IMR-90 (cell line): ENCODE results near the gene TENM3. TPM values are rescaled to one million over a fixed set of nuclear protein-coding genes. Genes with fewer than 3 reads are reported as not detected.

ENCODE experiments used
- ATAC-seq: fragments of 200-7000 bp; cut with Tn5 transposase; 2 replicates; pipeline ENCODE4 v1.9.1; 2020; ENCODE audit warnings: low read depth, mild to moderate bottlenecking, moderate library complexity
- BruUV-seq: library from RNA; stranded (reverse); fragments of 400-500 nt; replicated peaks from 2 replicates; lab custom pipeline; 2021; lab: Mats Ljungman, UMichigan
- CTCF ChIA-PET: fragments of 300-600 bp; formaldehyde crosslinking; extraction: SDS; loops from one replicate; lab custom pipeline; 2021; ENCODE audit warnings: antibody characterized with exemption; lab: Yijun Ruan, JAX
- POLR2A ChIA-PET: fragments of 300-600 bp; sonication (Branson Sonifier 250); formaldehyde crosslinking; loops from one replicate; lab custom pipeline; 2022; ENCODE audit warnings: antibody characterized with exemption; ENCODE audit not compliant: unreplicated experiment; lab: Charles Lee
- DNase-seq: peaks from one replicate; pipeline ENCODE4 v3.0.0; 2013
- H2AFZ ChIP-seq: replicated peaks from 2 replicates; pipeline ENCODE3; 2013; ENCODE audit warnings: low read length, mild to moderate bottlenecking; ENCODE audit not compliant: poor library complexity
- H2AK5ac ChIP-seq: 2 replicates; pipeline ENCODE4 v1.6.1; 2013; ENCODE audit warnings: low read depth, low read length, inconsistent platforms
- H2AK9ac ChIP-seq: replicated peaks from 2 replicates; pipeline ENCODE3; 2013; ENCODE audit warnings: mild to moderate bottlenecking, low read depth, low read length, moderate library complexity; ENCODE audit not compliant: poor library complexity
- H2BK120ac ChIP-seq: 2 replicates; pipeline ENCODE4 v1.6.1; 2013; ENCODE audit warnings: low read depth, low read length, inconsistent platforms
- H2BK15ac ChIP-seq: 3 replicates; pipeline ENCODE4 v1.6.1; 2013; ENCODE audit warnings: low read depth, low read length, inconsistent platforms
- H2BK20ac ChIP-seq: 2 replicates; pipeline ENCODE4 v1.6.1; 2013; ENCODE audit warnings: low read depth, mild to moderate bottlenecking, inconsistent platforms, low read length, moderate library complexity
- H2BK5ac ChIP-seq: 2 replicates; pipeline ENCODE4 v1.6.1; 2013; ENCODE audit warnings: mild to moderate bottlenecking, low read depth, low read length, inconsistent platforms; ENCODE audit not compliant: poor library complexity, severe bottlenecking
- H3K14ac ChIP-seq: replicated peaks from 2 replicates; pipeline ENCODE4 v1.6.1; 2013; ENCODE audit warnings: low read depth, low read length, inconsistent platforms
- H3K18ac ChIP-seq: 2 replicates; pipeline ENCODE4 v1.6.1; 2013; ENCODE audit warnings: low read depth, low read length, control low read depth
- H3K23ac ChIP-seq: 2 replicates; pipeline ENCODE4 v1.6.1; 2013; ENCODE audit warnings: low read depth, low read length, inconsistent platforms
- H3K27ac ChIP-seq: 2 replicates; pipeline ENCODE4 v1.5.1; 2013; ENCODE audit warnings: mild to moderate bottlenecking, control low read depth, low read length; ENCODE audit not compliant: insufficient read depth
- H3K27me3 ChIP-seq: 2 replicates; pipeline ENCODE4 v1.6.1; 2013; ENCODE audit warnings: low read length; ENCODE audit not compliant: control insufficient read depth, insufficient read depth
- H3K36me3 ChIP-seq: 2 replicates; pipeline ENCODE4 v1.6.1; 2013; ENCODE audit warnings: low read length, mixed read lengths; ENCODE audit not compliant: control insufficient read depth, insufficient read depth
- H3K4ac ChIP-seq: 2 replicates; pipeline ENCODE4 v1.6.1; 2013; ENCODE audit warnings: low read depth, low read length, inconsistent platforms
- H3K4me1 ChIP-seq: 2 replicates; pipeline ENCODE4 v1.6.1; 2013; ENCODE audit warnings: low read length, mixed read lengths; ENCODE audit not compliant: control insufficient read depth, insufficient read depth
- H3K4me2 ChIP-seq: 2 replicates; pipeline ENCODE4 v1.6.1; 2013; ENCODE audit warnings: low read depth, mild to moderate bottlenecking, control low read depth, low read length, moderate library complexity
- H3K4me3 ChIP-seq: 2 replicates; pipeline ENCODE4 v1.5.1; 2013; ENCODE audit warnings: low read depth, mild to moderate bottlenecking, control low read depth, low read length, moderate library complexity; ENCODE audit not compliant: insufficient read depth
- H3K56ac ChIP-seq: 2 replicates; pipeline ENCODE4 v1.6.1; 2013; ENCODE audit warnings: low read length, inconsistent platforms; ENCODE audit not compliant: insufficient read depth; ENCODE audit errors: extremely low read depth
- H3K79me1 ChIP-seq, 2 experiments: 2 replicates each; pipeline ENCODE4 v1.6.1; 2013; ENCODE audit warnings: low read length in 2 of 2, inconsistent platforms in 1 of 2, low read depth in 1 of 2
- H3K9ac ChIP-seq: 2 replicates; pipeline ENCODE4 v1.6.1; 2013; ENCODE audit warnings: low read depth, low read length, control low read depth
- H3K9me1 ChIP-seq: 2 replicates; pipeline ENCODE4 v1.6.1; 2013; ENCODE audit warnings: low read length, inconsistent platforms; ENCODE audit not compliant: insufficient read depth
- H3K9me3 ChIP-seq: 2 replicates; pipeline ENCODE4 v1.6.1; 2013; ENCODE audit warnings: low read length; ENCODE audit not compliant: control insufficient read depth, insufficient read depth
- H4K20me1 ChIP-seq: 2 replicates; pipeline ENCODE4 v1.6.1; 2013; ENCODE audit warnings: low read length, inconsistent platforms; ENCODE audit not compliant: insufficient read depth
- H4K5ac ChIP-seq: 2 replicates; pipeline ENCODE4 v1.6.1; 2013; ENCODE audit warnings: mild to moderate bottlenecking, low read depth, low read length, control low read depth
- H4K8ac ChIP-seq, 2 experiments: 2 replicates each; pipeline ENCODE4 v1.6.1; 2013; ENCODE audit warnings: low read depth in 2 of 2, low read length in 2 of 2, control low read depth in 1 of 2, inconsistent platforms in 1 of 2
- H4K91ac ChIP-seq: 2 replicates; pipeline ENCODE4 v1.6.1; 2013; ENCODE audit warnings: low read depth, low read length, inconsistent platforms; ENCODE audit not compliant: insufficient read depth
- BHLHE40 ChIP-seq: fragments of 150-350 bp; IDR thresholded peaks from 2 replicates; pipeline ENCODE4 v1.6.1; 2016; ENCODE audit warnings: mild to moderate bottlenecking, low read depth, low read length
- CEBPB ChIP-seq: IDR thresholded peaks from 2 replicates; pipeline ENCODE4 v1.6.1; 2012; ENCODE audit warnings: low read depth, low read length, improper control_type of control experiment
- CHD1 ChIP-seq: IDR thresholded peaks from 2 replicates; pipeline ENCODE4 v1.6.1; 2012; ENCODE audit warnings: low read depth, low read length, improper control_type of control experiment
- FOS ChIP-seq: fragments of 150-350 bp; IDR thresholded peaks from 2 replicates; pipeline ENCODE4 v1.6.1; 2016; ENCODE audit warnings: low read depth, low read length
- MAZ ChIP-seq: IDR thresholded peaks from 2 replicates; pipeline ENCODE4 v1.6.1; 2012; ENCODE audit warnings: low read depth, mild to moderate bottlenecking, low read length, improper control_type of control experiment, moderate library complexity, borderline replicate concordance
- MXI1 ChIP-seq: IDR thresholded peaks from 2 replicates; pipeline ENCODE4 v1.6.1; 2012; ENCODE audit warnings: low read depth, mild to moderate bottlenecking, low read length, moderate library complexity, borderline replicate concordance
- NFE2L2 ChIP-seq: fragments of 150-350 bp; IDR thresholded peaks from 2 replicates; pipeline ENCODE4 v1.6.1; 2016; ENCODE audit warnings: low read depth, mild to moderate bottlenecking, low read length
- POLR2A ChIP-seq: IDR thresholded peaks from 2 replicates; pipeline ENCODE4 v1.6.1; 2012; ENCODE audit warnings: mild to moderate bottlenecking, low read depth, low read length
- RAD21 ChIP-seq: IDR thresholded peaks from 2 replicates; pipeline ENCODE4 v1.6.1; 2012; ENCODE audit warnings: low read length, improper control_type of control experiment
- RCOR1 ChIP-seq: IDR thresholded peaks from 2 replicates; pipeline ENCODE4 v1.6.1; 2012; ENCODE audit warnings: mild to moderate bottlenecking, low read length, improper control_type of control experiment; ENCODE audit not compliant: insufficient replicate concordance
- RFX5 ChIP-seq: IDR thresholded peaks from 2 replicates; pipeline ENCODE4 v1.8.0; 2012; ENCODE audit warnings: low read depth, mild to moderate bottlenecking, low read length, moderate library complexity
- SMC3 ChIP-seq: fragments of 150-350 bp; IDR thresholded peaks from 2 replicates; pipeline ENCODE4 v1.6.1; 2016; ENCODE audit warnings: low read depth, mild to moderate bottlenecking, antibody characterized with exemption, low read length, moderate library complexity
- USF2 ChIP-seq: fragments of 150-350 bp; IDR thresholded peaks from 2 replicates; pipeline ENCODE4 v1.6.1; 2017; ENCODE audit warnings: mild to moderate bottlenecking, antibody characterized with exemption, low read length, low read depth
- WGBS, 2 experiments: methylation state at CpG; one replicate each; pipeline versions ENCODE4 v1.1.5 to v1.1.7; 2013; ENCODE audit warnings: missing lambda C conversion rate in 2 of 2; ENCODE audit not compliant: insufficient read length in 1 of 2; ENCODE audit errors: extremely low coverage in 2 of 2; 5-methylcytosine and 5-hydroxymethylcytosine counted together
- dilution Hi-C: fragments of 300-500 bp; cut with HindIII; formaldehyde crosslinking; loops from one replicate; pipeline ENCODE4 v1.14.3; 2018; ENCODE audit warnings: low sequenced_read_pairs; ENCODE audit not compliant: unreplicated experiment
- in situ Hi-C: fragments of 300-500 bp; cut with MboI; formaldehyde crosslinking; loops from 3 replicates; pipeline ENCODE4 v1.14.3; 2019; ENCODE audit warnings: low sequenced_read_pairs, inconsistent platforms, mixed read lengths
- intact Hi-C: fragments of 100-400 bp; cut with micrococcal nuclease; formaldehyde crosslinking; loops from 2 replicates; pipeline ENCODE4 v1.10.0; 2022
- polyA plus RNA-seq, 3 experiments: library from polyadenylated mRNA; depleted of rRNA; stranded (reverse); fragments of >200 nt; gene quantifications; 2 replicates each; pipeline ENCODE4 v1.2.3, GENCODE V29; 2012; ENCODE audit warnings: low replicate concordance in 1 of 3
- total RNA-seq: library from RNA; depleted of rRNA; stranded (reverse); fragments of >200 nt; gene quantifications from 2 replicates; pipeline ENCODE4 v1.2.3, GENCODE V29; 2012
- TF ChIP-seq, protein P1 (sequence below): fragments of 150-350 bp; IDR thresholded peaks from 2 replicates; pipeline ENCODE4 v1.6.1; 2016; ENCODE audit warnings: low read depth, mild to moderate bottlenecking, low read length, moderate library complexity, borderline replicate concordance

Gene TENM3
- total and polyA plus RNA-seq, 2 of the 4 experiments (the other 2 are of a cell fraction): 29.9 to 173 TPM

DNA sequence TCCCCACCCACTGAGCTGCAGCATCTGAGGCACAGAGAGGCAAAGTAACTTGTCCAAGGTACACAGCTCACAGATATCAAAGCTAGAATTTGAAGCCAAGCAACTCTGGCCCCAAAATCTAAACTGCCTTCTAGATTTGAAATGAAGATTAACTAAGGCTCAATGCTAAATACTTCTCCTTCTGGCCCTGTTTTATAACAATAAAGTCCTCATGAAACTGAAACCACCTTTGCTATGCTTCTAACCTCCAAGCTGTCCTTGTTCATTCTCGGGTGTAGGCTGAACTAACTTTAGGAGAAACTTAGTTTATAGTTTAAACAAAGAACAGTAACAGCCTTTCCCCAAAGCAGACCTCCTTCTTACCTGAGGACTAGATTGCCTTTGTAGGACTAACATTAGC is 580.4 kb downstream of the TENM3 start:
- intact Hi-C loops (no loop called here), in situ Hi-C loops (loop anchor here (25.0 kb wide), 2 partner anchors 1261 to 1686 kb away; no protein-coding TSS in a partner anchor), dilution Hi-C loops (no loop called here)
- H3K9ac ChIP-seq: no peak overlapping the region
- H2AFZ ChIP-seq: no peak overlapping the region
- no peaks in the 10 kb centered on the region; the same call in 1 of the 2 replicates for H3K27me3 ChIP-seq
- no peaks in the 10 kb centered on the region for H3K9me1 ChIP-seq
- CTCF ChIA-PET: no interaction called here
- POLR2A ChIA-PET: no interaction called here
- H3K4me1 ChIP-seq: no peaks in the 10 kb centered on the region
- H2BK15ac ChIP-seq: no peak overlapping the region
- H3K4me3 ChIP-seq: no peak overlapping the region
- H3K79me1 ChIP-seq: no peaks in the 10 kb centered on the region
- H2BK20ac ChIP-seq: no peak overlapping the region
- H4K20me1 ChIP-seq: no peaks in the 10 kb centered on the region
- H3K9me3 ChIP-seq: no peaks in the 10 kb centered on the region
- H4K5ac ChIP-seq: no peak overlapping the region
- DNase-seq (no peak), ATAC-seq (no peak)
- H3K18ac ChIP-seq: no peak overlapping the region
- no CpG with 5 or more reads among the region's 1 CpG for WGBS, 2 experiments
- H3K4me2 ChIP-seq: no peak overlapping the region
- TF ChIP-seq MAZ (no peak), POLR2A (no peak), FOS (no peak), BHLHE40 (no peak), RCOR1 (no peak), CHD1 (no peak), CEBPB (no peak), SMC3 (no peak), MXI1 (no peak), RFX5 (no peak), RAD21 (no peak), NFE2L2 (no peak), USF2 (no peak)
- TF ChIP-seq, protein P1, sequence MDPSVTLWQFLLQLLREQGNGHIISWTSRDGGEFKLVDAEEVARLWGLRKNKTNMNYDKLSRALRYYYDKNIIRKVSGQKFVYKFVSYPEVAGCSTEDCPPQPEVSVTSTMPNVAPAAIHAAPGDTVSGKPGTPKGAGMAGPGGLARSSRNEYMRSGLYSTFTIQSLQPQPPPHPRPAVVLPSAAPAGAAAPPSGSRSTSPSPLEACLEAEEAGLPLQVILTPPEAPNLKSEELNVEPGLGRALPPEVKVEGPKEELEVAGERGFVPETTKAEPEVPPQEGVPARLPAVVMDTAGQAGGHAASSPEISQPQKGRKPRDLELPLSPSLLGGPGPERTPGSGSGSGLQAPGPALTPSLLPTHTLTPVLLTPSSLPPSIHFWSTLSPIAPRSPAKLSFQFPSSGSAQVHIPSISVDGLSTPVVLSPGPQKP: no peak
- no TSS peak for BruUV-seq
- no peak overlapping the region for H3K56ac ChIP-seq
- H4K91ac ChIP-seq: no peak overlapping the region
- no peak overlapping the region for H3K27ac ChIP-seq
- H3K14ac ChIP-seq: no peak overlapping the region
- H2BK120ac ChIP-seq: no peak overlapping the region
- no peak overlapping the region for H3K4ac ChIP-seq
- H3K36me3 ChIP-seq: no peaks in the 10 kb centered on the region
- no peak overlapping the region for H3K23ac ChIP-seq
- no peak overlapping the region for H2AK5ac ChIP-seq
- H2BK5ac ChIP-seq: no peak overlapping the region
- no peak overlapping the region for H2AK9ac ChIP-seq
- H4K8ac ChIP-seq: no peak overlapping the region
